ENCODE measurements around the gene STX18. TPM values are rescaled to one million over a fixed set of nuclear protein-coding genes. Genes with fewer than 3 reads are reported as not detected.

The STX18 gene
- total RNA-seq, 4 donors from 2014 or later = 17.8 to 25.4 (median 23.4) TPM

DNA sequence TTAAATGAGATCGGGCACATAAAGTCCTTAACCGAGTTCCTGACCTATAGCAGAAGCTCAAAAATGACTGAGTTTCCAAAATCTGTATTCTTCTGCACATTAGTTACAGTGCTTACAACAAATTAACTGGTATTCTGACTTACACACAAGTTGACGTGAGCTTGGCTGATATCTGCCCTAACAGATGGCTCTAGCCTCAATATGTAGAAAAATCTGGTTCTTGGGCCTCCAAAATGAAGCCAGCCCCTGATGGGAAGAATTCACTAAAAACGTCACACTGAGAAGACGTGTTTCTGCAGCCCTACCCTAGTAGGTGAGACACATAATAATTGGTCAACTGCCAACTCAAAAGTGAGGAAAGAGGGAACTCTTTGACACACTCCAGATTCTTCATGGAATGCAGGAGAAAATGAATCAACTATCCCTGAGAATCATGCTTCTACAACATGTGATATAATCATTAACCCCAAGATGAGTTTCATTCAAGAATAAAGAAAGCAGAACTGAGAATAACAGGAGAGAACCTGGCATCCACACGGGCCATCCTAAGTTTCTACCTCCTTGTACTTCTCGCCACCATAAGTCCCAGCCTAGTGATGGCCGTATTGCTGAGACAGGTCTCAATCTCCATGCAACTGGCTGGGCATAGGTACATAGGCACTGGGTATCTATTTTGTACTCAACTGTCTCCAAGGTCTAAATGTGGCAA is 8.2 kb downstream of the STX18 start:
- H3K27ac ChIP-seq = no peak overlapping the region
- ATAC-seq = no peak
- H3K4me1 ChIP-seq = peaks cover 0 to 13% (median 0%) of the 10 kb centered on the region in 3 donors
- no peaks in the 10 kb centered on the region for H3K9me3 ChIP-seq
- TF ChIP-seq POLR2A (IDR thresholded peaks at IDR 0.05) (no peak), EP300 (IDR thresholded peaks at IDR 0.05) (no peak), POLR2AphosphoS5 (IDR thresholded peaks at IDR 0.05) (no peak)
- TF ChIP-seq, protein P1, sequence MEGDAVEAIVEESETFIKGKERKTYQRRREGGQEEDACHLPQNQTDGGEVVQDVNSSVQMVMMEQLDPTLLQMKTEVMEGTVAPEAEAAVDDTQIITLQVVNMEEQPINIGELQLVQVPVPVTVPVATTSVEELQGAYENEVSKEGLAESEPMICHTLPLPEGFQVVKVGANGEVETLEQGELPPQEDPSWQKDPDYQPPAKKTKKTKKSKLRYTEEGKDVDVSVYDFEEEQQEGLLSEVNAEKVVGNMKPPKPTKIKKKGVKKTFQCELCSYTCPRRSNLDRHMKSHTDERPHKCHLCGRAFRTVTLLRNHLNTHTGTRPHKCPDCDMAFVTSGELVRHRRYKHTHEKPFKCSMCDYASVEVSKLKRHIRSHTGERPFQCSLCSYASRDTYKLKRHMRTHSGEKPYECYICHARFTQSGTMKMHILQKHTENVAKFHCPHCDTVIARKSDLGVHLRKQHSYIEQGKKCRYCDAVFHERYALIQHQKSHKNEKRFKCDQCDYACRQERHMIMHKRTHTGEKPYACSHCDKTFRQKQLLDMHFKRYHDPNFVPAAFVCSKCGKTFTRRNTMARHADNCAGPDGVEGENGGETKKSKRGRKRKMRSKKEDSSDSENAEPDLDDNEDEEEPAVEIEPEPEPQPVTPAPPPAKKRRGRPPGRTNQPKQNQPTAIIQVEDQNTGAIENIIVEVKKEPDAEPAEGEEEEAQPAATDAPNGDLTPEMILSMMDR (IDR thresholded peaks at IDR 0.05) = no peak
- 80 to 87% methylated on average over 8 of the region's 8 CpGs for WGBS, 2 donors (ENCODE audit: low coverage in 1 of 2)
- H3K4me3 ChIP-seq = no peak overlapping the region
- H3K27me3 ChIP-seq = no peaks in the 10 kb centered on the region
- H3K36me3 ChIP-seq = peaks cover 0 to 7% of the 10 kb centered on the region in 2 donors

DNA sequence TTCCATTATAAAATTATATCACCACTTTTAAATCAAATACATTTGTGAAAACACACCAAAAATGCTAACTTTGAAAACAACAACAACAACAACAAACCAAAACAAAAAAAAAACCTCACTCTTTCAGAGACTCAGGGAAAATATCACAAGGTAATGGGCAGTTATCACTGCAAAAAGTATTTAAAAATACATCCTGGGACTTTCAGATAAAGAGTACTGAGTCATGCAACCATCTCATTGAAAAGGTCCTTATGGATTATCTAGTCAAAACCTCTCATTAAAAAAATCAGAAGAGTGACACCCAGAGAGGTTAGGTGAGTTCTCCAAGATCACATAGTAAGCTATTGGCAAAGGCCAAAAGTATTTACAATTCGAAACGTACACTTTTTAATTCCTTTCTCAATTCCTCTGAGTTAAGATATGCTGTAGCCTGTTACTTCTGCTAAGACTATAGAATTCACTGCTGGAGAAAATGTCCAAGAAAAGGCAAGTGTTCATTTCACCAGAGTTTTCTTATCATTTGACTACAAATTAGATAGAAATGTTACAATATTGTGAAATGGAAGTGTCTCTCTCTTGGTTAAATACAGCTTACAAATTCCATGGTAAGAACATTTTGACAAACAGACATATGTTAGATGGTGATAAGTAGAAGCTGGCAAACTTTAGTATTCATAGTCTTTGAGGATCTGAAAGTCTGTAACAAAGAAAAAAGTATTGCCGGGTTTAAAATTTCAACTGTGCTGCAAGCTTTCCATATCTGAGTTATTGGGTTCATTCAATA is 9.3 kb downstream of the STX18 start:
- 88 to 92% methylated on average over 3 of the region's 3 CpGs for WGBS, 2 donors (ENCODE audit: low coverage in 1 of 2)
- ATAC-seq = no peak

GRCh38 chr4:4529392-4529791 is 12.5 kb downstream of the STX18 start:
- no peak for ATAC-seq
- no peaks in the 10 kb centered on the region for H3K27me3 ChIP-seq
- 80 to 100% methylated on average over 1 to 5 of the region's 5 CpGs for WGBS, 2 donors (ENCODE audit: low coverage in 1 of 2)
- peaks cover 0 to 12% of the 10 kb centered on the region in 2 donors for H3K36me3 ChIP-seq
- no peaks in the 10 kb centered on the region for H3K4me1 ChIP-seq
- no peak overlapping the region for H3K4me3 ChIP-seq
- no peaks in the 10 kb centered on the region for H3K9me3 ChIP-seq
- H3K27ac ChIP-seq = no peak overlapping the region
- TF ChIP-seq POLR2A (IDR thresholded peaks at IDR 0.05) (no peak), POLR2AphosphoS5 (IDR thresholded peaks at IDR 0.05) (no peak), EP300 (IDR thresholded peaks at IDR 0.05) (no peak)
- TF ChIP-seq, protein P1 (IDR thresholded peaks at IDR 0.05) = no peak

More for the DNA sequence above, 9.3 kb downstream of the STX18 start:
- TF ChIP-seq EP300 (IDR thresholded peaks at IDR 0.05) (no peak), POLR2A (IDR thresholded peaks at IDR 0.05) (no peak), POLR2AphosphoS5 (IDR thresholded peaks at IDR 0.05) (no peak)
- TF ChIP-seq, protein P1 (IDR thresholded peaks at IDR 0.05) = no peak
- Histone ChIP-seq H3K36me3 (peaks cover 0 to 12% of the 10 kb centered on the region in 2 donors), H3K27ac (no peak overlapping the region), H3K27me3 (no peaks in the 10 kb centered on the region), H3K4me3 (no peak overlapping the region), H3K9me3 (no peaks in the 10 kb centered on the region), H3K4me1 (peaks cover 0 to 13% (median 0%) of the 10 kb centered on the region in 3 donors)

DNA sequence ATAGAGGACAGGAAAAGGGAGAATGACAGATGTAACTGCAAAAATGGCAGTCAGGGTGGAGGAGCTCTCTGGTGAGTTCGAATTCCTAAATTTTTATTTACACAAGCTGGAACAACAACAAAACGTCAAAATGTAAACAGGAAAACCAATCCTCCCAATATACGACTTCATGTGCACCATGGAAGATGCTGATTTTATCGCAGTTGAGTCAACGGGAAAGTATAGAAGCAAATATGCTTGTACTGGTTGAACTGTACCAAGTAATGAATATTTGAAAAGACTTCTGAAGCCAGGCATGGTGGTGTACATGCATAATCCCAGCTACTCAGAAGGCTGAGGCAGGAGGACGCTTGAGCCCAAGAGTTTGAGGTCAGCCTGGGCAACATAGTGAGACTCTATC is 15.4 kb downstream of the STX18 start:
- TF ChIP-seq POLR2AphosphoS5 (IDR thresholded peaks at IDR 0.05) = no peak
- TF ChIP-seq POLR2A (IDR thresholded peaks at IDR 0.05) = no peak
- TF ChIP-seq, protein P1 (IDR thresholded peaks at IDR 0.05) = no peak
- TF ChIP-seq EP300 (IDR thresholded peaks at IDR 0.05) = no peak
- Histone ChIP-seq H3K27ac (no peak overlapping the region), H3K36me3 (peaks cover 0 to 12% of the 10 kb centered on the region in 2 donors), H3K27me3 (no peaks in the 10 kb centered on the region), H3K4me1 (peaks cover 0 to 19% (median 0%) of the 10 kb centered on the region in 3 donors), H3K9me3 (no peaks in the 10 kb centered on the region), H3K4me3 (no peak overlapping the region)
- no peak for ATAC-seq
- WGBS, 2 donors (ENCODE audit: low coverage in 1 of 2) = 88 to 91% methylated on average over 5 to 6 of the region's 6 CpGs
